HG03045 (cell line): ENCODE results near the gene MAP3K3.

Experiments used
- ATAC-seq: cut with Tn5 transposase; IDR thresholded peaks from one replicate; pipeline ENCODE4 v1.9.1; 2021; ENCODE audit warnings: mild to moderate bottlenecking, moderate library complexity; ENCODE audit not compliant: unreplicated experiment

MAP3K3 gene

DNA sequence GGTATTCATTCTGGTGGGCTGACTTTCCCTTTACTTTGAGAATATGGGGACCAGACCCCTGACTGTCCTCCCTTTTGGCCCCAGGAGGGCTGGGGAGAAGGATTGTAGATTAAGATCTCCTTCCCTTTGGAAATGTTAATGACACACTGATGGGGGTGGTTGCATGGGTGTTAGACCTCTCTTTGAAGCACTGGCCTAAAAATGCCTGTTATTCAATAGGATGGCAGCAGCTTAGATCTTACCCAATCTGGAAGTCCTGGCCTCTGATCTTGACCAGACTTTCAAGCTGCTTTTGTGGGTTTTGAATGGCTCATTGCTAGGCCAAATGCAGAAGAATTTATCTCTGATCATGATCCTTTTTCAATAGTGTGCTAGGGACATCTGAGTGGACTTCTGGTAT is 25.7 kb downstream of the MAP3K3 start:
- no peak for ATAC-seq

DNA sequence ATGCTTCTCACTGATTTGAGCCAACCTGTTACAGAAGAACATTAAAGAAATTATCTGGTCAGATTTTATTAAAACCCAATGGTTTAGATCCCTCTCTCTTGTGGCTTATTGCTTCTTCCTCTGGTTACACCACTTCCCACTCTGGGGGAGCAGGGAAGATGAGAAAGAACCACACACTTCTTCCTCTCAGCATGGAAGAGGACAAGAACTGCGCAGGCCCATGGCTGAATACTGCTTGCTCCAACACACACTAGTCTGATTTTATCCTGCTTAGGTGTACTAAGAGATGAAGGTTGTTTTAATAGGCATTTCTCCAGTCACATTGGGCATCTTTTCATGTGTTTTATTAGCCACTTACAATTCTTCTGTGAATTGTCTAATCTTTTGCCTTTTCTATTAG is 27.6 kb downstream of the MAP3K3 start:
- no peak for ATAC-seq

DNA sequence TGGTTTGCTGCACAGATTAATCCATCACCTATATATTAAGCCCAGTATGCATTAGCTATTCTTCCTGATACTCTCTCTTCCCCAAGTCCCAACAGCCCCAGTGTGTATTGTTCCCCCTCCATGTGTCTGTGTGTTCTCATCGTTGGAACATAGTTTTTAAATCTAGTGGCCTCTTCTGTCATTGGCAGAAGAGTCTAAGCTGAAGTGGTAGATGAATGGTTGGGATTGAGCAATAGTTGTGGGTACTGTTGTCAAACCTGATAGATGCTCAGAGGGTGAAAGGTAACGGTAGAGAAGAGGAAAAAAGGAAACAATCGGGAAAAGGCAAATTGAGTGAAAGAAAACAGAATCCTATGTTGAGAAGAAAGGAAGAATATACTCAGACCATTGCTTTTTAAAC is 29.9 kb downstream of the MAP3K3 start:
- no peak for ATAC-seq

DNA sequence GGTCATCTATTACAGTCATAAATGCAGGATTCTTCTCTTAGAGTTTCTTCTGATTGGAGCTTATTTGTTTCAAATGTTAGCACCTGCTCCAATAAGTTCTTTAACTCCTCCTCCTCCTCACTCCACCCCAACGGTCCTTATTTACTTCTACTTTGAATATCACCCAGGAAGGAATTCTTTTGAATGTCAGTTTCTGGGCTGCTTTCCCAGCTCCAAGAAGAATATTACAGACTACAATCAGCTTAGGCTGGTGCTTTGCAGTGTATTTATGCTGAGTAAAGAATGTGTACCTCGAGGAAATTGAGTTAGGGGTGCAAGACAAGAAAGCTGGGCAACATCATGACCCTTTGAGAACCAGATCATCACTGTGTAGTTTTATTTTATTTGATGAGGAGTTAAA is 30.8 kb downstream of the MAP3K3 start:
- ATAC-seq, result no peak

DNA sequence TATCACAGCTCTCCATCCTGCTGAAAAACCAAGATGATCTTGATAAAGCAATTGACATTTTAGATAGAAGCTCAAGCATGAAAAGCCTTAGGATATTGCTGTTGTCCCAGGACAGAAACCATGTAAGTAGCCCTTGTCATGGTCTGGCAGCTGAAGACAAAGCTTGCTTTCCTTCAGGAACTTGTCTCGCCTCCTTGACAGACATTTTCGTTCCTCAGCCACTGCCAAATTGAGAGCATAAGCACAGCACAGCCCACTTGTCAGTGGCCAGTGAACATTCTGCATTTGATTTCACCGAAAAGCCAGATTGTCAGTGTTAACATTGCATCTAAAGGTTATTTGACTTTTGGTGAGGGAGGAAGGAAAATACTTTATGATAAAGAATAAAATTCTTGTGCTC is 35.6 kb downstream of the MAP3K3 start:
- ATAC-seq, result no peak

DNA sequence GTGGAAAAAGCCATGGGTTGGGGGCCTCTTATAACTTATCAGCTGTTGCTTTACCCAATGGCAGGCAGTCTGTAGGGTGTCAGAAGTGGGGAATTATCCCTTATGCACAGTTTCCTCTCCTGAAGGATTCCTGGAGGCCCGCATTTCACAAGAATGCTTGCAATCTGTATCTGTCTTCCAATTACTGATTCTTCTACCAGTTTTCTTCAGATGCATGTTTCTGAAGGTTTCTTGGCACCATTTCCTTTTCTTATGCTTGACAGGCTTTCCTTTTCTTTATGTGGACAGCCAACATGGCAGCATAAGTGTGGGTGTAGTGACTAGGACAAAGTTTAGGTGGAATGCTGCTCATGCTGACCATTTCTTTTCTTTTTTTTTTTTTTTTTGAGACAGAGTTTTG is 36.1 kb downstream of the MAP3K3 start:
- no peak for ATAC-seq

DNA sequence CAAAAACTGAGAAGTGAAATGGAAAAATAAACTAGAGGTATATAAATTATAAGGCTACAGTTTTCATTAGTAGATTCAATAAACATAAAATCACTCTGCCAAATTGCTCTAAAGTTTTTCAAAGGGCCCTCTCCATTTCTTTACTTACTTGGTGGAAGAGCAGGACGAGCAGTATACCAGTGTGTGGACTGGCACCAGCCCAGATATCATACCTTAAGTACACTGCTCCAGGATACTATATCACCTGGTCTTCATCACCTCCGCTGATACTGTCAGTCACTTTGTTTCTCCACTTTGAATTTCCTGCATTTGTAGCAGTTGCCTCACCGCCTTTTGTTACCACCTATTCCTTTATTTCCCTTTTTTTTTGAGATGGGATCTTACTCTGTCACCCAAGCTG is 37.6 kb downstream of the MAP3K3 start:
- ATAC-seq, result no peak

DNA sequence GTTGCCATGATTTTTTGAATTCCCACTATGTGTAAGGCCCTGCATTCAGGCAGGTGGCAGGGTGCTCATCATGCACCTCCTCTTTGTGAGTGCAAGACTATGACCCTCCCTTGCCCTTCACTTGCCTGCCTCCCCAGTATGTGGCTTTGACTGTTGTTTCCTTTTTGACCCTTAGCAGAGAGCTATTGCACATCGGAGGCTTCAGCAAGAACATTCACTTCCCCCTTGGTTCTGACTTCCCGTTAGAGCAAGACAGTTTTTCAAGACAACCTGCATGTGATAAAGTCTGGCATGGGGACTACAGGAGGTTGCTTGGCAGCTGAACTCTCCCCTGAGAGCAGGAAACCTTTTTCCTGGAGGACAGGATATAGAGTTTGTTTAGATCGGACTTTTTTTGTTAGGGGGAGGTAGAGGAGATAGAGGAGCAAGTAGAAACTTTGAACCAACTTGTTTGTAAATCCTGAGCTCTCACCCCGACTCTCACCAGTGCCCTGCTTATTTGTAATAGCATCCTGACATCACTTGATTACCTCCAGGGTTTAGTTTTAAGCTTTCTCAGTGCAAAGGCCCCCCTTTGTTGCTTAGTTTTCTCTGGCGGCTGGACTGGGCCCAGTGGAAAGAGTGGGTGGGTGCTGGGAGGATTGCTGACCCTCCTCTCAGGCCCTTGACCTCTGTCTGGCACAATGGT is 43.5 kb downstream of the MAP3K3 start:
- no peak for ATAC-seq

DNA sequence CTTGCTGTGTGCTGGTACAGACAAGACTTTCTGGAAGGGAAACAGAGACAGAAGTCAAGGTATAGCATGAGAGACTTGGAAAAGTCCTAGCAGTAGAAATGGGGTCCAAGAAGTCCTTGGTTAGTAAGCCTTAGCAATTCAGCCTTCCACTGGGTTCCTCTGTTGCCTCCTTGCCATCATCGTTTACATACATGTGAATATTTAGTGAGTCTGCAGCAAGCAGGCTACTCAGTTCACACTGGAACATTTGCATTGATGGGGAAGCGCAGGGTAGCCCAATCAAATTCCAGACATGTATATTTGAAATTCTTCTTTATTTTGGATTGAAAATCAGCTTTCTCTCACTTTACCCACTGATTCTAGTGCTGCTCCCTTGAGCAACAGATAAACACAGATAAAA is 50.6 kb downstream of the MAP3K3 start:
- no peak for ATAC-seq

DNA sequence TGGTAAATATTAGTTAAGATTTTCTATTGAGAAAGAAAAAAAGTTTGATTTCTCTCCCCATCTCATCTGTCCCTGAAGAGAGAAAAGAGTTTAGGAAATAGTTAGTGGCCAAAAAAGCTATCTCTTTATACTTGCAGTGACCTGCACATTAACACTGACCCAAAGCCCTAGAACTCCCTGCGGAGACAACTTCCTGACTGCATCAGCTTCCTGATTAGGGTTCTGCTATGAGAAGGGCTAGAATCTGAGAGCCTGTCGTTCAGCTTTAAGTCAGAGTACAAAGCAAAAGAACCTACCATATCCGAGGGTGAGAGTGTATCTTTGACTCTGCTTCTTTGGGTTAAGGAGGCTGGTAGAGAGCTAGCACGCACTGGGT is 53.0 kb downstream of the MAP3K3 start:
- no peak for ATAC-seq

DNA sequence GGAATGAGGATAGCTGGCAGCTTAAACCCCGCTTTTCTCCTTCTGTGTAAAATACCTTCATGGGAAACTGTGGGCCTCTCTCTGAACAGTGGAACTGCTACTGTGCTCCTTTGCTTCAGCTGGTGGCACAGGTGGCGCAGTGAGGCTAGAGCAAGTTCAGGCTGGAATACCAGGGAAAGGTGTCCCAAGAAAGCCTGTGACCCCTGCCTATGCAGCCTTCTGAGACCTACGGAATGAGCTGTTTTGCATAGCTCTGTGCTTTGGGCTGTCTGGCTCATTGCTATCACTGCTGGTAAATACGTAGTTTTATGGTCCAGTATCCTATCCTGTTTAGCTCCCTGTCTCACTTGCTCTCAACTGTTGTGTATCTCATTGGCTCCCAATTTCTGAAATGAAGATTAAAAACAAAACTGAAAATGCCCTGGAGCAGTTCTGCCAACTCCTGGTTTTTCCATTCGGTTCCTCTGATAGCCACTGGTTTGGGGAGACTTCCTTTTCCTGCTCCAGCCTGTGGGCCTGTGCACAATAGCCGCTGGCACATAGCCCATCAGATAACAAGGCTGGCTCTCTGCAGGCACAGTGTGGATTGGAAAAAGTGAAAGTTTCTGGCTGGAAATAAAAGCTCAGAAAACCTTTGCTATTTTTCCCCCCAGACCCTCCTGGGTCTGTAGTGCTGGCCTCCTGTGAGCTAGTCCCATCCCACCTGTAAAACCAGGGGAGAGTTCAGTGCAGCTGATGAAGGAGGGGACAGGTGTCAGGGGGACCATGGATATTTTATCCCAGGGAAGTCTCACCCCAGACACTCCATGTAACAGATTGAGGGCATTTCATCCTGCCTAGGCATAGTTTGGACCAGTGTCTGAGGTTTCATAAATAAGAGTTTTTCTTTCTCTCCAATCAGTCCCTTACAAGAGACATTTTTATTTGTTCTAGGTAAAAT is 53.7 kb downstream of the MAP3K3 start:
- ATAC-seq, result no peak

DNA sequence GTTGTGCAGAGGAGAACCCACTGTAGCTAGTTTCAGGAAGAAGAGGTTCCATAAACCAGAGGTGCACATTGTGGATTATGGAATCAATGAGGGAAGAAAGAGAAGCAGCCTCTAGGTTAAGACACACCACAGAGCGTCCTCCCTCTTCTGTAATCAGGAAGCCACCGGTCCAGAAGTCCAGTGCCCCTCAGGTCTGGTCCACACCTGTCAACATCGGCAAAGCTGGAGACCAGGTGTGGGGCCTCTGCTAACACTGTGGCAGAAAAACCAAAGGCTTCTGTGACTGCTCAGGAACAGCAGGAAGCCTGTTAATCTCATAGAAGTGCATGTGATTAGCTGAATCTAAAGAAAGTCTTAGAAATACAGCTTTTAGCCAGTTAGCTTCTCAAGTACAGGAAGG is 54.4 kb downstream of the MAP3K3 start:
- ATAC-seq, result no peak

DNA sequence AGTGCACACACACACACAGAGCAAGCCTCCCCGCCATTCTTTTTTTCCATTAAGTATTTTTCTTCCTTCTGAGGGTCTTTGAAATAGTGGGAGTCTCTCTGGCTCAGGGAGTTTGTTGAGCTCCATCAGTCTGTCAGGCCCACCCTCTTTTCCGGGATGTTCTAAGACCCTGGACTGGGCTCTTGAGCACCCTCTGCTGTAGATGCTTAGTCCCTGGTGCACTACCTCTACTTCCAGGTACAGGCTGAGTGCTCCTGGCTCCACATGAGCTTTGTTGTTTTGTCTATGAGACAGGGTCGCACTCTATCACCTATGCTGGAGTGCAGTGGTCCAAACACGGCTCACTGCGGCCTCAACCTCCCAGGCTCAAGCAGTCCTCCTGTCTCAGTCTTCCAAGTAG is 57.0 kb downstream of the MAP3K3 start:
- no peak for ATAC-seq

DNA sequence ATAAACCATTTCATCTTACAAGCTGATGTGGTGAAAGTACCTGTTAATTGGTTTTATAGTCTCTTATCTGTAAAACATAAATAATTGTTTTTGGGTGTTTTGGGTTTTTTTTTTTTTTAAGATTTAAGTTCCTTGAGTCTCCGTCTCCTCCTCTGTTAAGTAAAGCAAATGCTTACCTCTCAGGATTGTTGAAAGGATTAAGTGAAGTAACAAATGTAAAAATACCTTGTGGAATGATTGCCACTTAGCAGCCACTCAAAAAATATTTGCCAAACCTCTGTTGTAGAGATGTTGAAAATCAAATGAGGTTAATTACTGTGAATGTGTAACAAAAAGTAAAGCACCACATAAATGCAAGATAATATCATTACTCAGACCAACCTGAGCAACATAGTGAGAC is 58.5 kb downstream of the MAP3K3 start:
- no peak for ATAC-seq

DNA sequence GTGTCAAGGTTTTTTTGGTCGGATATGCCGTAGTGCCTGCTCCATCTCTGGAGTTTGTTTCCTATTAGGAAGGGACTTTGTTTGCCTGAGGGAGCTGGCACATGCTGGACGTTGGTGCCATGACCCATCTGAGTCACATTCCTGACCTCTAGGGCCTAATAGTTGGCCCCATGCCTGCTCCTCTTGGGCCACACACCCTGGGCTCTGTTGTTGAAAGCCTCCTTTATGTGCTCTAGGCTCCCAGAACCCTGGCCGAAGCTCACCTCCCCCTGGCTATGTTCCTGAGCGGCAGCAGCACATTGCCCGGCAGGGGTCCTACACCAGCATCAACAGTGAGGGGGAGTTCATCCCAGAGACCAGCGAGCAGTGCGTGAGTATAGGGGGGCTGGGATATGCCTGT is 59.3 kb downstream of the MAP3K3 start:
- ATAC-seq, result no peak

DNA sequence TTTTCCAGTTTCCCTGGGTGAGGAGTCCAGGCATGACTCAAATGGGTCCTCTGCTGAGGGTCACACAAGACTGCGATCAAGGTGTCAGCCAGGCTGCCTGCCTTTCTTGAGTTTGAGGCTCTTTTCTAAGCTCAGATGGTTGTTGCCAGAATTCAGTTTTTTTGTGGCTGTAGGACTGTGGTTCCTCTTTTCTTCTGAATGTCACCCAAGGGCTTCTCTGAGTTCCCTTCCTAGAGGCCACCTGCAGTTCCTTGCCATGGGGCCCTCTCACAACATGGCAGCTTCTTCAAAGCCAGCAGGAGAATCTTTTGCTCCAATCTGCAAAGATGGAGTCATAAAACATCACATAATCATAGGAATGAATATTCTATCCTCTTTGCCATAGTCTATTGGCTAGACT is 60.2 kb downstream of the MAP3K3 start:
- ATAC-seq, result no peak

DNA sequence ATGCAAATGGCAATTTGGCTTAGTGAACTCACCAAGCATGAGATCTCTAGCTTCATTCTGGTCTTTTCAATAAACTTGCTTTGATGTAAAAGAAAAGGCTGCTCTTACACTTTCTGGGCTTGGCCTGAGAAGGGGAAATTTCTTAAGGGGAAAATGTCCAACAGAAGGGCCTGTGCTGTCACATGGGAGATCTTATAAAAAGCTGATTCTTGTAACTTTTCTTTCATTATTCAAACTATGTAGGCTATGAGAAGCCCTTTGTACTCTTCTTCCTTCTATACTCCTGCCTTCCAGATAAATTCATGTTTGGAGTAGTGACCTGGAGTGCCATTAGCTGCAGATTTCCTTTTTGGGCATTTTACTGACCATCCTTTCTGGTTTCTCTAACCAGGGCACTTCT is 60.8 kb downstream of the MAP3K3 start:
- ATAC-seq, result no peak

DNA sequence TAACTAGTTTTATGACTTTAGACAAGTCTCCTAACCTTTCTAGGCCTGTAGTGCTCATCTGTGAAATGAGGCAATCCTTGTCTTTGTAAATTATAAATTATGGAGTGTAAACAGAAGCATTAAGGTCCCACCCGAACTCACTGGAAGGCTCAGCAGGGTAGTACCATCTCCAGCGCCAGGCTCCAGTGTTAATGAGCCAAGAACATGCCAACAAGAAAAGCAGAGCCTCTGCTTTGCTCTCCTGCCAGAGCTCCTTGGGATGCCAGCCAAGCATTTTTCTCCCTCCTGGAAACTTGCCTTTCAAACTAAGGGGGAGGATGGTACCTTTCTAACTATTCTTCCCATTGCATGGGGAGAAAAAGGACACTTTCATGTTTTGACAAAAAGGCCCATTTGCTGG is 62.8 kb downstream of the MAP3K3 start:
- ATAC-seq, result no peak

DNA sequence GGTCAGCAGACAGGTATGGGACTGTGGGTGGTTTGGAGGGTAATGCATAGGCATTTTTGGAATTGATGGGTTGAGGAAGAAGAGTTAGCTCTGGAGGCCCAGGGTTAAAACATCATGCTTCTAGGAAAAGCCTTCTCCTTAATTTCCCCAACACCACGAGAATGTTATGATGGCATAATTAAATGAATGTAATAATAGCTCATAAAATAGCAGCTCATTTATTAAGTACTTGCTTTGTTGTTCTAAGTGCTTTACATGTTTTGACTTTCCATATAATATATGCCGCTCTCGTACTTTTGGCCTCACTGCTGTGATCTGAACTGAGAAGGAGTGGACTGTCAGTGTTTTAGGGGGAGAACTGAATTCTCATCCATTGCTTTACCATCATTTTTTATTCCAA is 63.4 kb downstream of the MAP3K3 start:
- no peak for ATAC-seq

DNA sequence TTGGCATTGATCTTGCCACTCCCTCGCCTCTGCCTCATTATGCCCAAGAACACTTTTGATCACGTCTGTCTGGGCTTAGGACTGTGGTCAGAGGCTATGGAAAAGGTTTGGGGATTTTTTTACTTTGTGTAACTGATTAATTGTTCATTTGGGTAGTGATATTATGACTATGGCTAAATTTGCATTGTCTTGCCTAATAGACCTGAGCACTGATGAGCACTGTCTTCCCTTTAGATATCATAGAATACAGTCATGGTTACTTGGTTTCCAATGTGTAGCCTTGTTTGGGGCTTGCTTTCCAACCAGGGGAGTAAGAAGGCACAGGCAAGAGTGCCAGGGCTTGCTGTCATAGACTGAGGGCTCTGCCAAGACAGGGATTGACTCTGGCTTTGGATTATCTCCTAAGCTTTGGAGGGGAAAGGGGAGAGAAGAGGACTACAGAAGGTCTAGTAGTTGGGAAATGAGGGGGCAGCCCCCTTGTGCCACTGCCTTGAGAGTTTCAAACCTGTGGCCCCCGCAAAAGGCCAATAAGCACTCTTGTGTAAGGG is 64.0 kb downstream of the MAP3K3 start:
- ATAC-seq, result no peak

DNA sequence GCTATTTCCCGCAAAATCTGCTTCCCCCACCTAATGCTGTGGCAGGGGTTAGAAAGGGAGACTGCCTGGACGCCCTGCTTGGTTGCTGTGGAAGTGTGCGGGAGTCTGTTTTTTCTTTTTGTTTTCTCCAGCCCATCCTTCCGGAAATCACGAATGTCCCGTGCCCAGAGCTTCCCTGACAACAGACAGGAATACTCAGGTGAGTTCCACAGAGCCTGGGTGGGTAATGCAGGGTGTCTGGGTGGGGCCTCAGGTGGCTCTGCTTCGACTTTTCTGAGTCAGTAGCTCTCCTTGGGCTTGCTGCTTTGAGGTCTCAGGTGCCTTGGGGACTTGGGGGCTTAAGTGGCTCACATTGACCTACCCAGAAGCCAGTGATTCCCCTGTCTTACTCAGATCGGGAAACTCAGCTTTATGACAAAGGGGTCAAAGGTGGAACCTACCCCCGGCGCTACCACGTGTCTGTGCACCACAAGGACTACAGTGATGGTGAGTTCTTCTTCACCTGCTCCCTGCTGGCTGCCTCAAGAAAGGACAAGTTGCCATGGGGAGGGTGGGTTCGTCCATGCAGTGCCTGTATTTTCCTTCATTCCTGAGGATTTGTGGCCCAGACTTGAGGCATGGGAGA is 66.3 kb downstream of the MAP3K3 start:
- no peak for ATAC-seq

DNA sequence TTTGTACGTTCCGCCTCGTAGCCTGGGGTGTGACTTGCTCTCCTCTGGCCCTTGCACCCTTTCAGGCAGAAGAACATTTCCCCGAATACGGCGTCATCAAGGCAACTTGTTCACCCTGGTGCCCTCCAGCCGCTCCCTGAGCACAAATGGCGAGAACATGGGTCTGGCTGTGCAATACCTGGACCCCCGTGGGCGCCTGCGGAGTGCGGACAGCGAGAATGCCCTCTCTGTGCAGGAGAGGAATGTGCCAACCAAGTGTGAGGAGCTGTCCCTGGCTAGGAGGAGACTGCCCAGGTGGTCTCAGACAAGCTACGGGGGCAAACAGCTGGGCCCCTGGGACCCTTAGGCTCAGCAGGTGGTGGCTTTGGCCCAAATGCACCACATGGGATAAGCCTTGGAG is 67.3 kb downstream of the MAP3K3 start:
- ATAC-seq, result no peak
